SKM-1 (cell line): ENCODE results near the gene RYR3.
"Not testable (repeated sequence)": the region's sequence is repeated elsewhere in the genome, so short reads cannot be mapped to it uniquely, and the experiment has no call there.

ENCODE experiments used
- DNase-seq: peaks from one replicate; lab custom pipeline; 2025; ENCODE audit not compliant: unreplicated experiment; lab: John Stamatoyannopoulos, UW

The RYR3 gene

GRCh38 chr15:33565094-33565493 lies 254.3 kb downstream of the RYR3 start:
- no peak for DNase-seq

GRCh38 chr15:33567652-33568051 lies 256.9 kb downstream of the RYR3 start:
- no peak for DNase-seq

- no peak for DNase-seq
These were observed 258.3 kb downstream of the RYR3 start for GRCh38 chr15:33569036-33569435.

GRCh38 chr15:33577911-33578310 lies 267.1 kb downstream of the RYR3 start:
- not testable (repeated sequence) for DNase-seq

- DNase-seq, result no peak
These were observed 269.8 kb downstream of the RYR3 start for GRCh38 chr15:33580526-33580925.

DNA sequence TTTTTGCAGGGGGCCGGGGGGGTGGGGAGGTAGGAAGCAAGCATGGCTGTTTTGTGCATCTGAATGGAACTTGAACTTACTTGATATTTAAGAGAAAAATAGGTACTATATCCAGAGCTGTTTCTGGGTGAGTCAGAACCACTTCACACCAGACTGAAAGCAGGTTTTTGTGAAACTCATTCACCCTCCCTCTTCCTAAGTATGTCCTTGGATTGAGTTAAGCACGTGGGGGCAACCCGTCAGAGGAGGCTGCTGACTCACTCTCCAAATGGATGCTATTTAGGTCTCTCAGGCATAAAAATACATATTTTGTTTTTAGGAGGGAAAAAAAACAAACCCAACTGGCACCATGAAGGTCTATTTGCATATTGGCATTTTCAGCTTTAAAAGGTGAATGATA lies 270.3 kb downstream of the RYR3 start:
- no peak for DNase-seq

DNA sequence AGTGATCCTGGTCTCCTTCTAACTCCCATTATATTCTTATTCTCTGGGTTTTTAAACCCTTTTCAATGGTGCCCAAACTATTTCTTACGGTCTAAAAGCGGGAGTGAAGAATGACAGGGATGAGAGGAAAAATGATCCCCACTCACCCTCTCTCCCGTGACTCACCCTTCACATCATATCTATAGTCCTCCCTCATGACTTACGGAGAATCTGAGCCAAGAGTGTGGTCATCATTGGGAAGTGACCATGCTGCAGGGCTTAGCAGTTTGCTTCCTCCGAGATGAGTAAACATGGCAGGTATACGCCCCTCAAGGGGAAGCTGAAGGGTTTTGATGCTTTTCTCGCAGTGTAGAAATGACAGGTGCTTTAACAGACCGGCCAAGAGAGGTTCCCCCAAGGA lies 274.0 kb downstream of the RYR3 start:
- DNase-seq, result no peak

DNA sequence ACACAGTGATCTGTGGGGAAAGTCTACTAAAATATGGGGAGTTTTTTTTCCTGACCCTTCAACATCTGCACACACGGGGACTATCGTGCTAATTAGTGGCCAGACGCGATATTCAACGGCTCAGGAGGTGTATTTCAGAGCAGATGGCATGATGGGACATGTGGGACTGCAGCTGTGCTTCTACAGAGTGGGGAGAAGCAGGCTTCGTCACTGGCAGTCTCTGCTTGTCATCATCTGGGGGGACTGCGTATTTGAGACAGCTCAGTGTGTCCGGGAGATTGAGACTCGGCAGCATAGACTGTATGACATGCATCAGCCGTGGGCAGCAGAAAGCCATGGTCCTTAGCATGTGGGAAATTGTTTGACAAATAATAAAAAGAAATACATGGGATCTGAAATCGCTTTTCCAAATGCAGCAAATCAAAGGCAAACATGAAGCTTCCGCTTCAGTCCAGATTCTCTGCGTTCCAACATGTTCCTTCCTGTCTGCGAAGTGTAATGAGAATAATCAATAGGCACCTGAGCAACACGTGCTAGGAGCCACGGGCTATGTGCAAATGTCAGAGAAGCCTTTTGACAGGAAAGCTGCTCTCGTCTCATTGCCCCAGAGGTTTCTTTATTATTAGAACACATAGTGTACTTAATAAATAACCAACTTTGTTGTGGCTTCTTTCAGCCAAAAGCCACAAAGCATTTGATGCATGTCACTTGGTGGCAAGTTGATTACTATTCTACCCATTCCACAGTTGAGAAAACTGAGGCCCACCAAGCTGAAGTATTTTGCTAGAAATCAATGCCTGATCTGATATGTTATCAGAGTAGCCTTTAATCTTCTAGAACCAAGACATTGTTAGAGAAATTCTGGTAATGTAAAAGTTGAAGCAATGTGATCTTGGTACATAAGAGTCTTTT lies 276.3 kb downstream of the RYR3 start:
- no peak for DNase-seq

GRCh38 chr15:33587773-33588172 lies 277.0 kb downstream of the RYR3 start:
- no peak for DNase-seq

DNA sequence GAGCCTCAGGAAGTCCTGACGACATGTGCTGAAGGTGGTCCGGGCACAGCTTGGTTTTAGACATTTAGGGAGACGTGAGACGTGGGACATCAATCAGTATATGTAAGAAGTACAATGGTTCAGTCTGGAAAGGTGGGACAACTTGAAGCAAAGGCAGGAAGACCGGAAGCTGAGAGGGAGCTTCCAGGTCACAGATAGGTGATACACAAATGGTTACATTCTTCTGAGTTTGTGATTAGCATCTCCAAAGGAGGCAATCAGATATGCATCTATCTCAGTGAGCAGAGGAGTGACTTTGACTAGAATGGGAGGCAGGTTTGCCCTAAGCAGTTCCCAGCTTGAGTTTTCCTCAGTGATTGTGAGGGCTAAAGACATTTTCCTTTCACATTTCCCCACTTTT lies 282.1 kb downstream of the RYR3 start:
- DNase-seq, result no peak

DNA sequence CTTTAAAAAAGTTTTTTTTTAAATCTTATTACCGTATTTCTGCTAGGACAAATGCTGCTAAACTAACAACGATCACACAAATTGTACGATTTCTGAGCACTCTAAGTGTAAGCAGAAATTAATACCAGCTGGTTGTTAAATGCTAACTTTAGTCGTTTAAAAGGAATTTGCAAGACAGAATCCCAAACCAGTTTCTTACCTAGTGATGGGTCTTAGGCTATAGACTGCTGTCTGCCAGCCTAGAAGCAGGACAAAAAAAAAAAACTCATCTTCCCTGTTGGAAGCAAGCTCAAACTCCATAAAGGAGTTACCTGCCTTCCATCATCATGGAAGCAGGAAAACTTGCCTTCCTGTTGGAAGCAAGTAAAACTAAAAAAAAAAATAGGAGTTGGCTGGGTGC lies 287.6 kb downstream of the RYR3 start:
- DNase-seq, result not testable (repeated sequence)

GRCh38 chr15:33600212-33600611 lies 289.4 kb downstream of the RYR3 start:
- no peak for DNase-seq

DNA sequence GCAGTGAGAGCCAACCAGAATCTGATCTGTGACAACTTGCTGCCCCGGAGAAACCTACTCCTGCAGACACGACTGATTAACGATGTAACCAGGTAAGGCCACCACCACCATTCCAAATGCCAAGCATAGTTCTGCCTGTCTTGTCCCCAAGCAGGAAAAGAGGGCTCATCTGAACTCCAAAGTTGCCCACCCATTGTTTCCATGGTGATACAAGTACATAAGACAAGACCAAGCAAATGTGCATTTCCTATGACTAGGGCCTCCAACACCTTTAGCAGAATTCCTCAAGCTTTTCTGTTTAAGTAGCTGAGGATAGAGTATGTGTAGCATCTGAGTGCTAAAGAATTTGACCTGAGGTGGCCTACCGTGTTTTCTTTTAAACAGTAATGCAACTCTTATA lies 290.7 kb downstream of the RYR3 start:
- DNase-seq, result no peak

GRCh38 chr15:33608714-33609113 lies 297.9 kb downstream of the RYR3 start:
- DNase-seq, result no peak

- DNase-seq, result no peak
These were observed 302.0 kb downstream of the RYR3 start for GRCh38 chr15:33612721-33613304.

- DNase-seq, result no peak
These were observed 305.7 kb downstream of the RYR3 start for GRCh38 chr15:33616475-33616874.

DNA sequence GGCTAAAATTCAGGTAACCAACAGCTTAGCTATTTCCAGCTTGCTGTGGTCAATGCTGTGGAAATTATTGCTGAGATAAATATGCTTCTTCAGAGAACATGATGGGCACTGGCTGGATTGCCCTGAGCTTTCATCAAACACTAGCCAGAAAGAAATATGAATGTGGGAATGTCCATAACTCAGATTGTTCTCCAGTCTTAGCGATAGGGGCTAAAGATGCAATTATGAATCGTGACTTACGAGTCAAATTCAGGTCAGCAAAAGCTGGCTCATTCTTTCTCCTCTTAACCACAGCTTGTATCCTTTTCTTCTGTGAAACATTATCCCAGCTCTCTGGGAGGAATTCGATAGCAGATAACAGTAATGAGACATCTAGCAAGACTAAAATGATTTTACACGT lies 307.6 kb downstream of the RYR3 start:
- no peak for DNase-seq

DNA sequence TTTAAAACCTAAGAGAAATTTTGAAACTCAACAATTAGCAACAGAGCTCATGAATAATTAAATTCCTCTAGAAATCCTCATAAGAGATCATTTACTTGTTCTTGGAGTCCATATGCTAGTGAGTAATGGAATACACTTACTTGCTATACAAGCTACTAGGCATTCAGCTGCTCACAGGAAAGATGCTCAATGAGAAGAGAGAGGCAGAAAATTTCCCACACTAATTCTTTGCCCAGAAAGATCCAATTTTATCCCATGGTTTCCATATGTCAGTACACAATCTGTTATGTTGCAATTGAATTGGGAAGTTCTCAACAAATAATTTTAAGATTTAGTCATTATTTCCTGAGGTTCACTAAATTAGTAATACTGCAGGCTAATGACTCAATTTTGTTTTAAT lies 310.4 kb downstream of the RYR3 start:
- no peak for DNase-seq

DNA sequence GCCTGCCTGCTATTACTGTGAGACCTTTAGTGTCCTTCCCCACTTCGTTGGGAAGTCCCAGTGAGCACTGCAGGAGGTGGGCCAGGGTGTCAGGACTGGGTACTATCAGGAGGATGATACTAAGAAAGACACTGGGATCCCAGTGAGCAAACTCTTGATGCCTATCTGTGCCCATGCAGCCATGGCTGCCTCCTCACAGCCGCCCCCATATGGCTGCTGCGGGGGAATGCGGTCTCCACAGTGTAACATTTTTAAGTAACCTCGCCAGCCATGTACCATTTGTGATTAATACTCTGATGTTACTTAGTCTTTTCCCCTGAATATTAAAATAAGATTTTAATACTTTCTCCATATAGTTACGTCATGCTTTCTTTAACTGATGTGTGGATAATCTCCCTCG lies 312.2 kb downstream of the RYR3 start:
- DNase-seq, result no peak

DNA sequence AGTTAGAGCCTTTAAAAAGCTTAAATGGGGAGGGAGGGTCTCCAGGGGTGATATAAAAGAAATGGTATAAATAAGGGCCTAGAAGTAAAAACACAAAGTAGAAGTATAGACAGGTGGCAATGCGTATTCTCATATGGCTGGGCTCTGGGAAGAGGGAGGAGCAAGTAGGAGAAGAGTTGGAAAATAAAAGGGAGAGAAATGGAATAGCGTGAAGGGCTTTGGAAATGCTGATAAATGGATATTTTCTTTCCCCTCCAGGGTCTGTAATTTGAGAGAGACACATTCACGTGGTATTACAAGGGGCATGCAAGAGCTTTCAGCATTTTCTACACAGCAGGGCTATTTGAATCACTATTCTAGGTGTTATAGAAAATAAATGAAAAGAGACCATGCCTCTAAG lies 313.7 kb downstream of the RYR3 start:
- no peak for DNase-seq

DNA sequence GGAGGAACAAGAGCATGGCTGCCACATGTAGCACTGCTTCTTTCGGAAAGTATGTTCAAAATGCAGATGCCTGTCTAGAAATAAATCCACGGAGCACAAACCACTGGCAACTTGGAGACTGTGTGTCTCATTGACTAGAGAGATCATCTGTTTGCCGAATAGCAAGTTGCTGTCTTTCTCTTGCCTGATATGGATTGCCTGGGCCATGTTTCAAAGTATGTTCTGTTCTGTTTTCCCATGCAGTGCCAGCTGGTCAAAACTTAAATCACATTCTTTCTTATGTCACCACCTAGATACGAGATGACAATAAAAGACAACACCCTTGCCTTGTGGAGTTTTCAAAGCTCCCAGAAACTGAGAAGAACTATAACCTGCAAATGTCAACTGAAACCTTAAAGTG lies 318.9 kb downstream of the RYR3 start:
- no peak for DNase-seq

- DNase-seq, result no peak
These were observed 325.5 kb downstream of the RYR3 start for GRCh38 chr15:33636234-33636633.

DNA sequence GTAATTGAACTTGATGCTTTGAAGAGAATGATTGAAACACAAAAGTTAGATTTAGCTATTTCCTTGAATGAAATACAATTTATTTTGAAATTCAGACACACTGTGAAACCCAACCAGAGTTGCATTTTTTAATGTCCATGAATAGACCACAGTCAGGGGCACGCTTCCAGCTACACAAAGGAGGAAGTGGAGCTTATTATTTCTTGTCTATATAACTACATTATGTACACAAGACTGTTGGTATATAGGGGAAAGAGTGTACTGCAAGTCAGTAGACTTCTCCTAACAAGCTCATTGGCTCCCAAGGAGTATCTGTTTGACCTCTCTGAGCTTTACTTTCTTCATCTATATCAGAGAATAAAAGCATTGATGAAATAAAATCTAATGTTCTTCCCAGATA lies 326.2 kb downstream of the RYR3 start:
- no peak for DNase-seq
